RCC 7860 (cell line): ENCODE measurements around the gene POTEE.
"Not testable (repeated sequence)": the region's sequence is repeated elsewhere in the genome, so short reads cannot be mapped to it uniquely, and the experiment has no call there.

Source experiments
- DNase-seq: peaks from one replicate; pipeline ENCODE4 v3.0.0-alpha.2; 2015; ENCODE audit warnings: low spot score
- FAIRE-seq: peaks from 2 replicates; lab custom pipeline; 2012; peaks lifted over from hg19 to GRCh38; lab: Jason Lieb, UNC

POTEE gene

GRCh38 chr2:131209030-131209772 is at the start of gene POTEE:
TSS of gene POTEE (plus strand) at chr2:131209536. CDS start at chr2:131218403, 8,867 bp downstream.
- DNase-seq, FAIRE-seq: not testable (repeated sequence)

- DNase-seq, FAIRE-seq: not testable (repeated sequence)
Measured at GRCh38 chr2:131165562-131165961, 43.8 kb upstream of the POTEE start.

- DNase-seq (no peak), FAIRE-seq (no peak)
Measured at GRCh38 chr2:131168538-131168937, 40.8 kb upstream of the POTEE start.

- not testable (repeated sequence) for DNase-seq, FAIRE-seq
Measured at GRCh38 chr2:131178050-131178449, 31.3 kb upstream of the POTEE start.

GRCh38 chr2:131178721-131179418 is 30.5 kb upstream of the POTEE start:
- not testable (repeated sequence) for DNase-seq

GRCh38 chr2:131181451-131181850 is 27.9 kb upstream of the POTEE start:
- FAIRE-seq, DNase-seq: not testable (repeated sequence)

More at GRCh38 chr2:131178721-131179418, 30.5 kb upstream of the POTEE start:
- FAIRE-seq, result peak; percentile 52

GRCh38 chr2:131193421-131193820 is 15.9 kb upstream of the POTEE start:
- DNase-seq, FAIRE-seq: not testable (repeated sequence)

- FAIRE-seq, DNase-seq: not testable (repeated sequence)
Measured at GRCh38 chr2:131196186-131196585, 13.2 kb upstream of the POTEE start.

GRCh38 chr2:131201098-131201497 is 8.2 kb upstream of the POTEE start:
- no peak for FAIRE-seq

GRCh38 chr2:131207839-131208238 is 1.5 kb upstream of the POTEE start:
- not testable (repeated sequence) for FAIRE-seq, DNase-seq

More at GRCh38 chr2:131201098-131201497, 8.2 kb upstream of the POTEE start:
- DNase-seq, result no peak

- not testable (repeated sequence) for DNase-seq, FAIRE-seq
Measured at GRCh38 chr2:131209773-131210104, 403 bp downstream of the POTEE start.

- not testable (repeated sequence) for DNase-seq, FAIRE-seq
Measured at GRCh38 chr2:131210434-131211211, 1.3 kb downstream of the POTEE start.

- DNase-seq, FAIRE-seq: not testable (repeated sequence)
Measured at GRCh38 chr2:131217238-131217986, 8.1 kb downstream of the POTEE start.

GRCh38 chr2:131235543-131236449 is 26.5 kb downstream of the POTEE start:
- DNase-seq, result peak; percentile 1
- FAIRE-seq, result not testable (repeated sequence)
